ENCODE measurements around the gene ANKRD31.
"Not testable (repeated sequence)": the region's sequence is repeated elsewhere in the genome, so short reads cannot be mapped to it uniquely, and the experiment has no call there.

Gene ANKRD31

GRCh38 chr5:75226916-75227315, 9.8 kb downstream of the ANKRD31 start:
- DNase-seq, result no peak

- DNase-seq, result no peak
Observed at GRCh38 chr5:75225506-75225905, 11.2 kb downstream of the ANKRD31 start.

GRCh38 chr5:75220787-75221186, 15.9 kb downstream of the ANKRD31 start:
- not testable (repeated sequence) for DNase-seq

- no peak for DNase-seq
Observed at GRCh38 chr5:75214928-75215327, 21.8 kb downstream of the ANKRD31 start.

GRCh38 chr5:75214409-75214808, 22.3 kb downstream of the ANKRD31 start:
- no peak for DNase-seq

- no peak for DNase-seq
Observed at GRCh38 chr5:75203604-75204003, 33.1 kb downstream of the ANKRD31 start.

- DNase-seq, result no peak
Observed at GRCh38 chr5:75202935-75203334, 33.7 kb downstream of the ANKRD31 start.

- DNase-seq, result no peak
Observed at GRCh38 chr5:75200776-75201175, 35.9 kb downstream of the ANKRD31 start.

- DNase-seq, result no peak
Observed at GRCh38 chr5:75199946-75200345, 36.7 kb downstream of the ANKRD31 start.

- DNase-seq, result no peak
Observed at GRCh38 chr5:75199071-75199470, 37.6 kb downstream of the ANKRD31 start.

GRCh38 chr5:75197745-75198144, 38.9 kb downstream of the ANKRD31 start:
- DNase-seq, result no peak

- DNase-seq, result no peak
Observed at GRCh38 chr5:75192804-75193203, 43.9 kb downstream of the ANKRD31 start.

- DNase-seq, result no peak
Observed at GRCh38 chr5:75192264-75192663, 44.4 kb downstream of the ANKRD31 start.

- no peak for DNase-seq
Observed at GRCh38 chr5:75190227-75190626, 46.5 kb downstream of the ANKRD31 start.

- no peak for DNase-seq
Observed at GRCh38 chr5:75189353-75189752, 47.3 kb downstream of the ANKRD31 start.

- no peak for DNase-seq
Observed at GRCh38 chr5:75185763-75186162, 50.9 kb downstream of the ANKRD31 start.

GRCh38 chr5:75176009-75176408, 60.7 kb downstream of the ANKRD31 start:
- DNase-seq, result not testable (repeated sequence)

- not testable (repeated sequence) for DNase-seq
Observed at GRCh38 chr5:75174872-75175271, 61.8 kb downstream of the ANKRD31 start.

GRCh38 chr5:75169516-75169915, 67.2 kb downstream of the ANKRD31 start:
- DNase-seq, result no peak

- no peak for DNase-seq
Observed at GRCh38 chr5:75168026-75168735, 68.5 kb downstream of the ANKRD31 start.

GRCh38 chr5:75167345-75167744, 69.3 kb downstream of the ANKRD31 start:
- no peak for DNase-seq

- DNase-seq, result not testable (repeated sequence)
Observed at GRCh38 chr5:75161508-75161907, 75.2 kb downstream of the ANKRD31 start.

- DNase-seq, result no peak
Observed at GRCh38 chr5:75156585-75156984, 80.1 kb downstream of the ANKRD31 start.

- no peak for DNase-seq
Observed at GRCh38 chr5:75152860-75153259, 83.8 kb downstream of the ANKRD31 start.

- no peak for DNase-seq
Observed at GRCh38 chr5:75148051-75148450, 88.6 kb downstream of the ANKRD31 start.

All from NCI-H345 (cell line).